GM18907 (cell line): ENCODE data around the gene CRYM.
"Not testable (repeated sequence)": the region's sequence is repeated elsewhere in the genome, so short reads cannot be mapped to it uniquely, and the experiment has no call there.

ENCODE experiments used
- ATAC-seq: cut with Tn5 transposase; IDR thresholded peaks from one replicate; pipeline ENCODE4 v1.9.1; 2021; ENCODE audit warnings: mild to moderate bottlenecking, moderate library complexity; ENCODE audit not compliant: unreplicated experiment

Gene CRYM

GRCh38 chr16:21277927-21278706, at the start of gene CRYM:
Gene CRYM (minus strand): TSS chr16:21278290. CDS start chr16:21278251, 39 bp downstream.
- peak; percentile 63 for ATAC-seq

- ATAC-seq: no peak
Observed at GRCh38 chr16:21327046-21327445, 49.0 kb upstream of the CRYM start.

- no peak for ATAC-seq
Observed at GRCh38 chr16:21326459-21326858, 48.4 kb upstream of the CRYM start.

- ATAC-seq: no peak
Observed at GRCh38 chr16:21324267-21324666, 46.2 kb upstream of the CRYM start.

- not testable (repeated sequence) for ATAC-seq
Observed at GRCh38 chr16:21322251-21322650, 44.2 kb upstream of the CRYM start.

- ATAC-seq: no peak
Observed at GRCh38 chr16:21321736-21322135, 43.6 kb upstream of the CRYM start.

- no peak for ATAC-seq
Observed at GRCh38 chr16:21314339-21314738, 36.2 kb upstream of the CRYM start.

- ATAC-seq: not testable (repeated sequence)
Observed at GRCh38 chr16:21312863-21313372, 34.8 kb upstream of the CRYM start.

- ATAC-seq: not testable (repeated sequence)
Observed at GRCh38 chr16:21312046-21312445, 34.0 kb upstream of the CRYM start.

- not testable (repeated sequence) for ATAC-seq
Observed at GRCh38 chr16:21306712-21307111, 28.6 kb upstream of the CRYM start.

- no peak for ATAC-seq
Observed at GRCh38 chr16:21302898-21303528, 24.9 kb upstream of the CRYM start.

GRCh38 chr16:21302454-21302853, 24.4 kb upstream of the CRYM start:
- no peak for ATAC-seq

GRCh38 chr16:21301895-21302291, 23.8 kb upstream of the CRYM start:
- ATAC-seq: no peak

- ATAC-seq: peak; percentile 69
Observed at GRCh38 chr16:21301168-21301894, 23.2 kb upstream of the CRYM start.

- ATAC-seq: peak; percentile 53
Observed at GRCh38 chr16:21300309-21301167, 22.4 kb upstream of the CRYM start.

GRCh38 chr16:21289789-21290188, 11.7 kb upstream of the CRYM start:
- ATAC-seq: not testable (repeated sequence)

- no peak for ATAC-seq
Observed at GRCh38 chr16:21285314-21285713, 7.2 kb upstream of the CRYM start.

- no peak for ATAC-seq
Observed at GRCh38 chr16:21284414-21284813, 6.3 kb upstream of the CRYM start.

- peak; percentile 59 for ATAC-seq
Observed at GRCh38 chr16:21283521-21284289, 5.6 kb upstream of the CRYM start.
